ENCODE results near the gene RIPK4. TPM values are rescaled to one million over a fixed set of nuclear protein-coding genes. Genes with fewer than 3 reads are reported as not detected.
"Not testable (repeated sequence)": the region's sequence is repeated elsewhere in the genome, so short reads cannot be mapped to it uniquely, and the experiment has no call there.

The RIPK4 gene
- total RNA-seq, 4 donors from 2014 or later: 38.6 to 59.5 (median 50.0) TPM

DNA sequence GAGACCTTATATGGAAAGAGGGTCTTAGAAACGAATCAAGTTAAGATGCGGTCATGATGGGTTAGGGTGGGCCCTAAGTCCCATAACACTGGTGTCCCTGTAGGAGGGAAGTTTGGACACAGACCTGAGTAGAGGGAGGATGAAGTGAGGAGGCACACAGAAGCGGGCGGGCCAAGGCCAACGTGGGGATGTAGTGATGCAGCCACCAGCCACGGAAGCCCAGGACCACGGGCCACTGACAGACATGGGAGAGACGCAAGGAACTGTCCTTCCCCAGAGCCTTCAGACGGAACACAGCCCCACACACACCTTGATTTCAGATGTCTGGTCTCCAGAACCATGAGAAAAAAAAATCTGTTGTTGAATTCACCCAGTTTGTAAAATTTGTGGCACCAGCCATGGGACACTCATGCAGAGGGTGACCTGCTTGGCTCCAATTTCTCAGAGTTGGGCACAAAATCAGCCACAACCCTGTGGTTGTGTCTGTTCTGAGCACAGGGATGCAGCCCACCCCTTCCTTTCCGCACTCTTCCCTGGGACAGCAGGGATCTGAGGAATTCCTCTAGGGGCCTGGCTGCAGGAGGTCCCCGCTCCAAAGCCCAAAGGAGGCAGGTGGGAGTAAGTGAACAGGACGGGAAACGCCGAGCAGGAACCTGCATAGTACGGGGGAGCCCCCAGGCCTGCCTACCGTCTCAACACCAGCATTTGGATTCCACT is 61.1 kb downstream of the RIPK4 start:
- Histone ChIP-seq H3K4me1 (peaks cover 29% of the 10 kb centered on the region), H3K27me3 (peaks cover 6% of the 10 kb centered on the region), H3K27ac (no peak overlapping the region), H3K4me3 (no peak overlapping the region), H3K9me3 (no peaks in the 10 kb centered on the region), H3K36me3 (no peaks in the 10 kb centered on the region)
- DNase-seq (ENCODE audit: low spot score in 2 of 2): no peak
- WGBS: 85% methylated on average over 16 of the region's 16 CpGs
- TF ChIP-seq POLR2A (IDR thresholded peaks at IDR 0.05) (no peak), EP300 (IDR thresholded peaks at IDR 0.05) (no peak)

DNA sequence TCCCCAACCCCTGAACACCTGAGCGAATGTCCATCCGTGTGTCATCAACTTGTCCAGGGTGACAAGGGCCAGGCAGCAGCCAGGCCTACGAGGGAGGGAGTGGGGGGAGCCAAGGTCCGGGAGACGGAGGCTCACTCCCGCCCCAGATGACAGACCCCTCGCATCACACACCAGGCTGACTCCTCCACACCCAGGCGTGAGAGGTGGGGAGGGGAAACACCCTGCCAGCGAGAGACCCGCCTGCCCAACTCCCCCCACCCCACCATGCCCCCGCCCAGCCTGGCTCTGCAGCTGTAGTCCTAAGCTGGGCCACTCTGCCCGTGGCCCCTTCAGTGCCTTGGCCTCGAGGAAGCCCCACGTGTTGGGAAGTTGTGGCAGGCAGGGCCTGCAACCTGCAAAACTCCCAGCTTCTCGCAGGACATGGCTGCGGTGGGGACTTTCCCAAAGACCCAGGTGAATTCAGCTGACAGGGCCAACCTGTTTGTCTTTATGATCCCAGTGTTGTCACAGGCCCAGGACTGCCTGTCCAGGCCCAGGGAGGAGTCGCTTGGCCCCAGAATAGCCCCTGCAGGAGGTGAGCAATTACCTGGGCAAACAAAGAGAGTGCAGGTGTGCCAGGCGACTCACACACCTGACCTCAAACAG is 62.9 kb downstream of the RIPK4 start:
- H3K9me3 ChIP-seq: no peaks in the 10 kb centered on the region
- DNase-seq (ENCODE audit: low spot score in 2 of 2): no peak
- H3K4me1 ChIP-seq: peaks cover 26% of the 10 kb centered on the region
- no peak overlapping the region for H3K27ac ChIP-seq
- 70% methylated on average over 11 of the region's 18 CpGs for WGBS
- H3K27me3 ChIP-seq: no peaks in the 10 kb centered on the region
- H3K4me3 ChIP-seq: no peak overlapping the region
- TF ChIP-seq POLR2AphosphoS5 (IDR thresholded peaks at IDR 0.05) (no peak), EP300 (IDR thresholded peaks at IDR 0.05) (no peak)
- H3K36me3 ChIP-seq: no peaks in the 10 kb centered on the region

DNA sequence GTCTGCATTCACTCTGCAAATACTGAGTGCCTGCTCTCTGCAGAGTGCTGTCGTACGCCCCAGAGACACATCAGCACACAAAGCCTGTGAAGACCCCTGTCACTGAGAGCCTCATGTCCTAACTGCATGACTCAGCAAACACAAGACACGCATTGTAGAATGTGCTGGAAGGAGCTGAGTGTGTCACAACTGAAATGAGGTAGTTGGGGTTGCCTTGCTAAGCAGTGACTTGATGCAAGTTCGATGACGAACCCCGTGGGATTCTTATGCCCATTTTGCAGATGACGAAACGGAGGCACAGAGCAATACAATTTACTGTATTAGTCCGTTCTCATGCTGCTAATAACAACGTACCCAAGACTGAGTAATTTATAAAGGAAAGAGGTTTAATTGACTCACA is 65.1 kb downstream of the RIPK4 start:
- Histone ChIP-seq H3K27ac (no peak overlapping the region), H3K4me3 (no peak overlapping the region), H3K27me3 (no peaks in the 10 kb centered on the region), H3K4me1 (peaks cover 14% of the 10 kb centered on the region), H3K9me3 (no peaks in the 10 kb centered on the region), H3K36me3 (no peaks in the 10 kb centered on the region)
- no peak for DNase-seq (ENCODE audit: low spot score in 2 of 2)
- no peak for TF ChIP-seq POLR2AphosphoS5 (IDR thresholded peaks at IDR 0.05)
- TF ChIP-seq, protein P1, sequence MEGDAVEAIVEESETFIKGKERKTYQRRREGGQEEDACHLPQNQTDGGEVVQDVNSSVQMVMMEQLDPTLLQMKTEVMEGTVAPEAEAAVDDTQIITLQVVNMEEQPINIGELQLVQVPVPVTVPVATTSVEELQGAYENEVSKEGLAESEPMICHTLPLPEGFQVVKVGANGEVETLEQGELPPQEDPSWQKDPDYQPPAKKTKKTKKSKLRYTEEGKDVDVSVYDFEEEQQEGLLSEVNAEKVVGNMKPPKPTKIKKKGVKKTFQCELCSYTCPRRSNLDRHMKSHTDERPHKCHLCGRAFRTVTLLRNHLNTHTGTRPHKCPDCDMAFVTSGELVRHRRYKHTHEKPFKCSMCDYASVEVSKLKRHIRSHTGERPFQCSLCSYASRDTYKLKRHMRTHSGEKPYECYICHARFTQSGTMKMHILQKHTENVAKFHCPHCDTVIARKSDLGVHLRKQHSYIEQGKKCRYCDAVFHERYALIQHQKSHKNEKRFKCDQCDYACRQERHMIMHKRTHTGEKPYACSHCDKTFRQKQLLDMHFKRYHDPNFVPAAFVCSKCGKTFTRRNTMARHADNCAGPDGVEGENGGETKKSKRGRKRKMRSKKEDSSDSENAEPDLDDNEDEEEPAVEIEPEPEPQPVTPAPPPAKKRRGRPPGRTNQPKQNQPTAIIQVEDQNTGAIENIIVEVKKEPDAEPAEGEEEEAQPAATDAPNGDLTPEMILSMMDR (IDR thresholded peaks at IDR 0.05): no peak
- no peak for TF ChIP-seq EP300 (IDR thresholded peaks at IDR 0.05)
- TF ChIP-seq POLR2A (IDR thresholded peaks at IDR 0.05): no peak
- WGBS: 83% methylated on average over 10 of the region's 10 CpGs

DNA sequence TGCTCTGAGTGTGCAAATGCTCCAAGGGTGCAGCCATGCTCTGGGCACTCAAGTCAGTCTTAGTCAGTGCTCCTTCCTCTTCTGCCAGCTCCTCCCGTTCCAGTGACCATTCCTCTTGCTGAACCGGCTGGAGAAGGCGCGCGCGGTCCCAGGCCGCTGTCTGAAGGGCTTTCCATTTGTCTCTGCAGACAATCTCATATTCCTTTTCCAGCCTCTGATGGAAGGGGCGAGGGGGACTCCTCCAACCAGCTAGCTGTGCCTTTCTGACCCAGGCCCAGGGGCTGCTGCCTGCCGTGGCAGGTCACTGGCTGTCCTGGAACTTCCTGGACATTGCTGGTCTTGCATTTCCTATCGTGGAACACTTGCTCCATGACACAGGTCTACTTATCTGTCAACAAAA is 67.5 kb downstream of the RIPK4 start:
- Histone ChIP-seq H3K4me1 (peaks cover 4% of the 10 kb centered on the region), H3K4me3 (no peak overlapping the region), H3K36me3 (no peaks in the 10 kb centered on the region), H3K27ac (no peak overlapping the region), H3K9me3 (no peaks in the 10 kb centered on the region), H3K27me3 (no peaks in the 10 kb centered on the region)
- TF ChIP-seq POLR2A (IDR thresholded peaks at IDR 0.05): no peak
- TF ChIP-seq, protein P1 (IDR thresholded peaks at IDR 0.05): no peak
- no peak for TF ChIP-seq POLR2AphosphoS5 (IDR thresholded peaks at IDR 0.05)
- TF ChIP-seq EP300 (IDR thresholded peaks at IDR 0.05): no peak
- no peak for DNase-seq (ENCODE audit: low spot score in 2 of 2)
- WGBS: 79% methylated on average over 10 of the region's 10 CpGs

DNA sequence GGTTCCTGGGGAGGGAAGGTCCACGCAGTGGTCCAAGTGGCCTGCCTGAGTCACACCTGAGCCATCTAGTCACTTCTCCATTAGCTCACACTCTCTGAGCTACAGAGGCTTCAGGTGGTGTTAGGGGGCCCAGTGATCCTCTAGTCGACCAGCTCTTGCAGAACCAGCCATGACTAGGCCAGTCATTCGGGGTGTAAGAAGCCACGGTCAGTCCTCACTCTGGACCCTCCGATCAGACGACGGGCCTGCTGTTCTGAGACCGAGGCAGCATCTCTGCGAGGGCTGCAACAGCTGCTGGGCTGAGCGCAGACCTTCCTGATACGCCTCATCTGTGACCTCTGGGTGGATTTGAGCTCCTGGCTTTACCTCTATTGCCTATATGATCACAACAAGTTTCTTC is 68.8 kb downstream of the RIPK4 start:
- 95% methylated on average over 11 of the region's 11 CpGs for WGBS
- TF ChIP-seq, protein P1 (IDR thresholded peaks at IDR 0.05): no peak
- TF ChIP-seq POLR2AphosphoS5 (IDR thresholded peaks at IDR 0.05): no peak
- TF ChIP-seq EP300 (IDR thresholded peaks at IDR 0.05): no peak
- no peak for TF ChIP-seq POLR2A (IDR thresholded peaks at IDR 0.05)

DNA sequence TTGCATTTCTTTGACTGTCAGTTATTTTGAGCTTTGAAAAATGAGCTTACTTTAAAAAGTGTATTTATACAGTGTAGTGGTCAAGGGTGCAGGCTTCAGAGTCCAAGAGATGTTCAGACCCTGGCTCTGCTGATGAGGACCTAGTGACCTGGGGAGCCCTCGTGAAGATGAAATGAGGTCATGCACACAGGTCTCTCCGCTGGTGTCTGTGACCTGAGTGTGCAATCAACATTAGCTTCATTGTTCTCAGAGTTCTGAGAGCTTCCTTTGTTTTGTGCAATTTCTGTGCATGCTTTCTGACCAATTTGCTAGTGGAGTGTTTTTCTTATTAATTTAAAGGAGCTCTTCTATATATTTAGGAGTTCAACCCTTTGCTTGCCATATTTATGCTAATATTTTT is 71.3 kb downstream of the RIPK4 start:
- H3K36me3 ChIP-seq: no peaks in the 10 kb centered on the region
- no peak for TF ChIP-seq POLR2AphosphoS5 (IDR thresholded peaks at IDR 0.05)
- no peak for TF ChIP-seq POLR2A (IDR thresholded peaks at IDR 0.05)
- TF ChIP-seq, protein P1 (IDR thresholded peaks at IDR 0.05): no peak
- TF ChIP-seq EP300 (IDR thresholded peaks at IDR 0.05): no peak
- 62% methylated on average over 2 of the region's 2 CpGs for WGBS
- DNase-seq (ENCODE audit: low spot score in 2 of 2): no peak
- H3K4me1 ChIP-seq: peaks cover 12% of the 10 kb centered on the region
- no peaks in the 10 kb centered on the region for H3K9me3 ChIP-seq
- H3K27me3 ChIP-seq: peaks cover 7% of the 10 kb centered on the region
- no peak overlapping the region for H3K4me3 ChIP-seq
- H3K27ac ChIP-seq: no peak overlapping the region

More for the DNA sequence above, 68.8 kb downstream of the RIPK4 start:
- no peaks in the 10 kb centered on the region for H3K4me1 ChIP-seq
- no peaks in the 10 kb centered on the region for H3K27me3 ChIP-seq
- DNase-seq (ENCODE audit: low spot score in 2 of 2): no peak
- H3K9me3 ChIP-seq: no peaks in the 10 kb centered on the region
- no peak overlapping the region for H3K27ac ChIP-seq
- no peak overlapping the region for H3K4me3 ChIP-seq
- H3K36me3 ChIP-seq: no peaks in the 10 kb centered on the region

DNA sequence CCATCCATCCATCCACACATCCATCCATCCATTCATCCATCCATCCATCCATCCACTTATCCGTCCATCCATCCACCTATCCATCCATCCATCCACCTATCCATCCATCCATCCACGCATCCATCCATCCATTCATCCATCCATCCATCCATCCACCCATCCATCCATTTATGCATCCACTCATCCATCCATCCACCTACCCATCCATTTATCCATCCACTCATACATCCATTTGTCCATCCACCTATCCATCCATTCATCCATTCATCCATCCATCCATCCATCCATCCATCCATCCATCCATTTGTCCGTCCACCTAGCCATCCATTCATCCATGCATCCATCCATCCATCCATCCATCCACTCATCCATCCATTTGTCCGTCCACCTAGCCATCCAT is 72.8 kb downstream of the RIPK4 start:
- H3K27ac ChIP-seq; H3K4me3 ChIP-seq; H3K36me3 ChIP-seq; H3K27me3 ChIP-seq; DNase-seq (ENCODE audit: low spot score in 2 of 2); H3K9me3 ChIP-seq: not testable (repeated sequence)
- WGBS: 89% methylated on average over 4 of the region's 4 CpGs
- peaks cover 12% of the 10 kb centered on the region for H3K4me1 ChIP-seq

All from suprapubic skin (tissue), 4 donors.